Measurements from ENCODE around the gene ITGA7. TPM values are rescaled to one million over a fixed set of nuclear protein-coding genes. Genes with fewer than 3 reads are reported as not detected.

The ITGA7 gene
- total RNA-seq, 1 donor from 2014 or later: 33.2 TPM

DNA sequence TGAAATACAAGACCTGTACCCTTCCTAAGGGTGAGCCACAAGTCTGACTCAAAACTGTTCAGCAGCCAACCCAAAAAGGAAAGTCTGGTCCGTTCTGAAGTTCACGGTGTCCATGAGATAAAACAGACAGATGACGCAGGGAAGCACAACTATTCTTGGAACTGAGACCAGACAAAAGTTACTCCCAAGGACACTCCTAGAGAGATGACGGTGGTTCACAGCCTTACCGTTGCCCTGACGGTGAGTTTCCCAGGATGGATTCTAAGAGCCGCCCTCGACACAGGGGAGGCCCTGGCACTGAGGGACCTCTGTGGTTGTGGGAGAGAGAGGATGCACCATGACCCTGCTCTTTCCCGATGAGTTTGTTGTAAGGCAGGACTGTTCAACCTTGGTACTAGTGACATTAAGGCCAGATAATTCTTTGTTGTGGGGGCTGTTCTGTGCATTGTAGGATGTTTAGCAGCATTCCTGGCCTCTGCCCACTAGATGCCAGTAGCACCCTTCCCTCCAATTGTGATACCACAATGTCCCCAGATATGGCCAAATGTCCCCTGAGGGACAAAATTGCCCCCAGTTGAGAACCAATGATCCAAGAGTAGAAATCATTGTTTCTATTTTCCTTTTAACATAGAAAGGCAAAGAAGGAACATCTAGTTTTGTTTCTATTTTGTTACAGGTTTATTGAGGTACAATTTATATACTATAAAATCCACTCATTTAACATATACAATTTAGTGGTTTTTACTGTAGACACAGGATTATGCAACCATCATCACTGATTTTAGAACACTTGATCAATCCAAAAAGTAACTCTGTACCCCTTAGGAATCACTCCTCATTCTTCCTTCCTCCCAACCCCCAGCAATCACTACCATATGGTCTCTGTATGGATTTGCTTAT is 48.0 kb downstream of the ITGA7 start:
- no peaks in the 10 kb centered on the region for H3K9me3 Mint-ChIP-seq
- H3K27me3 Mint-ChIP-seq (ENCODE audit: low read depth): peaks cover 64% of the 10 kb centered on the region
- no peak overlapping the region for H3K27ac Mint-ChIP-seq
- H3K36me3 Mint-ChIP-seq: no peaks in the 10 kb centered on the region
- DNase-seq (ENCODE audit: low spot score in 2 of 2, unreplicated experiment in 2 of 2): no peak
- no peak overlapping the region for H3K4me3 Mint-ChIP-seq
- H3K4me1 Mint-ChIP-seq: no peaks in the 10 kb centered on the region
- TF ChIP-seq, protein P1, sequence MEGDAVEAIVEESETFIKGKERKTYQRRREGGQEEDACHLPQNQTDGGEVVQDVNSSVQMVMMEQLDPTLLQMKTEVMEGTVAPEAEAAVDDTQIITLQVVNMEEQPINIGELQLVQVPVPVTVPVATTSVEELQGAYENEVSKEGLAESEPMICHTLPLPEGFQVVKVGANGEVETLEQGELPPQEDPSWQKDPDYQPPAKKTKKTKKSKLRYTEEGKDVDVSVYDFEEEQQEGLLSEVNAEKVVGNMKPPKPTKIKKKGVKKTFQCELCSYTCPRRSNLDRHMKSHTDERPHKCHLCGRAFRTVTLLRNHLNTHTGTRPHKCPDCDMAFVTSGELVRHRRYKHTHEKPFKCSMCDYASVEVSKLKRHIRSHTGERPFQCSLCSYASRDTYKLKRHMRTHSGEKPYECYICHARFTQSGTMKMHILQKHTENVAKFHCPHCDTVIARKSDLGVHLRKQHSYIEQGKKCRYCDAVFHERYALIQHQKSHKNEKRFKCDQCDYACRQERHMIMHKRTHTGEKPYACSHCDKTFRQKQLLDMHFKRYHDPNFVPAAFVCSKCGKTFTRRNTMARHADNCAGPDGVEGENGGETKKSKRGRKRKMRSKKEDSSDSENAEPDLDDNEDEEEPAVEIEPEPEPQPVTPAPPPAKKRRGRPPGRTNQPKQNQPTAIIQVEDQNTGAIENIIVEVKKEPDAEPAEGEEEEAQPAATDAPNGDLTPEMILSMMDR (IDR thresholded peaks at IDR 0.05; ENCODE audit: unreplicated experiment): no peak

DNA sequence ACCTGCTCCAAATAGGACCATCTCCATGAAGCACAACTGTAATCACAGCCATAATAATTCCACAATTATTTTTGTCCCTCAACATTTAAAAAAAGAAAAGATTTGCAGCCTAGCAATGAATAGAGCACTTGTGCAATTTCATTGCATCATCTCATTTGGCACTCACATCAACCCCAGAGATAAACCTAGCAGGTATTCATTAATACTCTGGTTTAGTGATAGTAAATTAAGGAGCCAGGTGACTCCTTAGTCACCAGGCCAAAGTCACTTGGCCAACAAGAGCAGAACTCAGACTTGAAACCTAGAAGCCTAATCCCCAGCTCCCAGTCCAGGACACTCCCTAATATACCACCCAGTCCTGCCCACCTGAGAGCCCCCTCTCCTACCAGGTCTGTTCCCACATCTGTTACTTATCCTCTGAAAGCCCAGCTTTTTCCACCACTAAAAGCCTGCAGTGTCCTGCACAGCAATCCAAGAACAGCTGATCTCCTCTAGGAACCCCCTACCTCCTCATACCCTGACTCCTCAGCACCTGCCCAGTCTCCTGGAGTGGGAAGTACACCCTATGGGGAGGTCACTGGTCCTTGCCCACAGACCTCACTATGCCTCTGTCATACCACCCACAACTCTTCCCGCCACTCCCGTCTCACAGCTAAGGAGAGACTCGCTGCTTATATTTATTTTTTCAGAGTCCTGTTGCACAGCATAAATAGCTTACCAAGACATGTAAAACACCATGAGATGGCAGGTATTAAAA is 48.9 kb downstream of the ITGA7 start:
- TF ChIP-seq, protein P1 (IDR thresholded peaks at IDR 0.05; ENCODE audit: unreplicated experiment): no peak
- H3K4me1 Mint-ChIP-seq: no peaks in the 10 kb centered on the region
- H3K27me3 Mint-ChIP-seq (ENCODE audit: low read depth): peaks cover 62% of the 10 kb centered on the region
- H3K36me3 Mint-ChIP-seq: no peaks in the 10 kb centered on the region
- no peak for DNase-seq (ENCODE audit: low spot score in 2 of 2, unreplicated experiment in 2 of 2)
- H3K27ac Mint-ChIP-seq: no peak overlapping the region
- no peaks in the 10 kb centered on the region for H3K9me3 Mint-ChIP-seq
- H3K4me3 Mint-ChIP-seq: no peak overlapping the region

DNA sequence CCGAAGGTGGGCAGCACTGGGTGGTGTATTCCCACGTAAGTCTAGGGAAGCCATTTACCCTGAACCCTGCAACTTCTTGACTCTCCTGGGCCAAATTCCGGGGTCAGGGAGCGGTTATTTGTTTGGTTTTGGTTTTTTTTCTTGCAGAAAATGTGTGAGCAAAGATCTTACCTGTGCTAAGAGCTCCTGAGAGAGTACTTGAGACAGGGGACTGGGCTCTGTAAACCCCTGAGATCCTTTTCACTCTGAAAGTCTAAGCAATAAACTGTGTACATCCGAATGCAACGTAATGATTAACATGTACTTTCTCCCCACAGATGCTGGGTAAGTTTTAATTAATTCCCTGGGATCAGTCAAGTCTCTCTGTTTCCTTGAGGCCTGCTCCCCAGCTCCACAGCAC is 49.5 kb downstream of the ITGA7 start:
- H3K4me1 Mint-ChIP-seq: no peaks in the 10 kb centered on the region
- TF ChIP-seq, protein P1 (IDR thresholded peaks at IDR 0.05; ENCODE audit: unreplicated experiment): no peak
- no peak overlapping the region for H3K4me3 Mint-ChIP-seq
- no peaks in the 10 kb centered on the region for H3K9me3 Mint-ChIP-seq
- no peak overlapping the region for H3K27ac Mint-ChIP-seq
- no peaks in the 10 kb centered on the region for H3K36me3 Mint-ChIP-seq
- no peak for DNase-seq (ENCODE audit: low spot score in 2 of 2, unreplicated experiment in 2 of 2)
- peaks cover 59% of the 10 kb centered on the region for H3K27me3 Mint-ChIP-seq (ENCODE audit: low read depth)

DNA sequence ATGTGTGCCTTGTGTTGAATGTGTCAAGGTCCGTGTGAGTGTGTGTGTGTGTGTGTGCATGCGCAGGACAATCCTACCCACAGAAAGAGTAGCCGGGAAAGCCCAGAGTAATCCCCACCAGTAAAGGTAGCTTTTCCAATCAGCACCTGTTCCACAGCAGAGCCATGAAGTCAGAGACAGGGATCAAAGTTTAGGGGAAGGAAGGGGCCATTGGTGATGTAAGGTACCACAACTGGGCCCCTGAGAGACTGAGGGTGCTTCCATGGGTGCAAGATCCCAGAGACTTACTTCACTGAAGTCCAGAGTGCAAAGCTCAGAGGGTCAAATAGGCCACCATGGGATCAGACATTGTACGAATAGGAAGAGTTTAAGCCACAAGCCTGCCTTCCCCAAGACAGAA is 50.5 kb downstream of the ITGA7 start:
- H3K9me3 Mint-ChIP-seq: no peaks in the 10 kb centered on the region
- H3K27ac Mint-ChIP-seq: no peak overlapping the region
- TF ChIP-seq, protein P1 (IDR thresholded peaks at IDR 0.05; ENCODE audit: unreplicated experiment): no peak
- H3K4me1 Mint-ChIP-seq: no peaks in the 10 kb centered on the region
- DNase-seq (ENCODE audit: low spot score in 2 of 2, unreplicated experiment in 2 of 2): no peak
- peaks cover 54% of the 10 kb centered on the region for H3K27me3 Mint-ChIP-seq (ENCODE audit: low read depth)
- H3K4me3 Mint-ChIP-seq: no peak overlapping the region
- no peaks in the 10 kb centered on the region for H3K36me3 Mint-ChIP-seq

DNA sequence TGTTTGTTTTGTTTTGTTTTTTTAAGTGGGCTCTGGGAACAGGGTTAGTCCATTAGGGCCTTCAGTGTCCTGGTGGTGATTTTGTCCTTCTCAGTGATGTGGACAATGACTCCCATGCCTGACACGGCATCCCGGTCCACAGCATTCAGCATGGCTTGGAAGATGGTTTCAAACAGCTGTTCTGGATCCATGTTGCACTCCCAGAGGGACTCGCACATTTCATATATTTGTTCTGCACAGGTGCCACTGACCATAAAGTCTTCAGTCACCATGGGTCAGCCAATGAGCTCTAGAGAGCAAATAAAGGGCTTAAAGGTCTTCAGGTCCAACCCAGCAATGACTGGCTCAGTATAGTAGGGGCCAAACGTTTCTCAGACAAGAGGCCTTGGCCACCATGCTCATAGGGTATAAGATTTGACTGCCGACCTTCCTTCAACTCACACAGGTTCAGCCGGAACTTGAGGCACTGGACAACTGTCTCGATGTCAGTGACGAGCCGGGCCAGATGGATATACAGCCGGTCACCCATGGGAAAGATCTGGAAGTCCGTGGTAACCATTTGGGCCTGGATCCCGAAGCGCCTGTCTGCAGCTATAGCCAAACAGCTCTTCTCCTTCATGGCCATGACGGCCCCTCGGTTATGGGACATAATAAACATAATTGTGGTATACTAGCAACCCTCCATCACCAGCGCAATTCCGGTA is 53.0 kb downstream of the ITGA7 start:
- H3K36me3 Mint-ChIP-seq: no peaks in the 10 kb centered on the region
- H3K27me3 Mint-ChIP-seq (ENCODE audit: low read depth): peaks cover 37% of the 10 kb centered on the region
- DNase-seq (ENCODE audit: low spot score in 2 of 2, unreplicated experiment in 2 of 2): no peak
- no peaks in the 10 kb centered on the region for H3K4me1 Mint-ChIP-seq
- H3K27ac Mint-ChIP-seq: no peak overlapping the region
- TF ChIP-seq, protein P1 (IDR thresholded peaks at IDR 0.05; ENCODE audit: unreplicated experiment): no peak
- peaks cover 4% of the 10 kb centered on the region for H3K9me3 Mint-ChIP-seq
- H3K4me3 Mint-ChIP-seq: no peak overlapping the region

Data from mesothelial cell of epicardium (in vitro differentiated cells).